T-cell (primary cell): ENCODE results near the gene GRHL3. TPM values are rescaled to one million over a fixed set of nuclear protein-coding genes. Genes with fewer than 3 reads are reported as not detected.

Experiments
- ATAC-seq, 4 experiments: fragments of 200-7000 bp in 3 of 4; fragments of 150-1000 bp in 1 of 4; cut with Tn5 transposase; replicated peaks in 1 of 4; 1 replicate in 3 of 4; 2 replicates in 1 of 4; pipeline ENCODE4 v1.10.0; 2021; ENCODE audit warnings: moderate library complexity in 3 of 4, mild to moderate bottlenecking in 2 of 4, moderate number of reproducible peaks in 1 of 4
- CTCF ChIA-PET, 2 donors: fragments of 300-600 bp; sonication (Branson Sonifier 250); formaldehyde crosslinking; loops; one replicate each; lab custom pipeline; 2022; ENCODE audit warnings: antibody characterized with exemption in 2 of 2; lab: Charles Lee
- POLR2A ChIA-PET, 2 donors: fragments of 300-600 bp; sonication (Branson Sonifier 250); formaldehyde crosslinking; loops; one replicate each; lab custom pipeline; 2022; ENCODE audit warnings: antibody characterized with exemption in 2 of 2; lab: Charles Lee
- DNase-seq, 35 experiments: peaks; one replicate each; pipeline versions ENCODE4 v3.0.0 to v3.0.0-alpha.2; 2013 to 2023
- H3K27ac ChIP-seq: one replicate; pipeline ENCODE4 v1.5.1; 2013; ENCODE audit warnings: low read length
- H3K27me3 ChIP-seq, 2 experiments: replicated peaks in 1 of 2; 1 replicate in 1 of 2; 2 replicates in 1 of 2; pipeline versions ENCODE4 v1.6.1 to v1.7.0; 2013; ENCODE audit warnings: low read length in 1 of 2, mixed read lengths in 1 of 2; ENCODE audit not compliant: control insufficient read depth in 2 of 2, insufficient read depth in 2 of 2; ENCODE audit errors: extremely low read depth in 1 of 2
- H3K36me3 ChIP-seq, 2 donors: 1 replicate in 1 of 2; 2 replicates in 1 of 2; pipeline versions ENCODE4 v1.6.1 to v1.7.0; 2013; ENCODE audit warnings: low read length in 1 of 2; ENCODE audit not compliant: control insufficient read depth in 2 of 2, insufficient read depth in 1 of 2; ENCODE audit errors: extremely low read depth in 1 of 2
- H3K4me1 ChIP-seq, 2 experiments: 1 replicate in 1 of 2; 2 replicates in 1 of 2; pipeline versions ENCODE4 v1.6.1 to v1.7.0; 2013; ENCODE audit warnings: low read length in 2 of 2, mixed read lengths in 1 of 2; ENCODE audit not compliant: insufficient read depth in 2 of 2, control insufficient read depth in 1 of 2; ENCODE audit errors: extremely low read depth in 1 of 2
- H3K4me3 ChIP-seq, 2 donors: 1 replicate in 1 of 2; 2 replicates in 1 of 2; pipeline versions ENCODE4 v1.5.1 to v1.7.0; 2013; ENCODE audit warnings: mild to moderate bottlenecking in 2 of 2, low read length in 1 of 2, moderate library complexity in 1 of 2; ENCODE audit not compliant: control insufficient read depth in 1 of 2; ENCODE audit errors: extremely low read depth in 1 of 2
- H3K9me3 ChIP-seq: 2 replicates; pipeline ENCODE4 v1.7.0; 2013
- H3K27ac Mint-ChIP-seq, 2 donors: one replicate each; pipeline ENCODE4 v1.8.0; 2020 to 2021; ENCODE audit warnings: mild to moderate bottlenecking in 2 of 2, mixed read lengths in 2 of 2
- H3K27me3 Mint-ChIP-seq, 2 donors: one replicate each; pipeline ENCODE4 v1.8.0; 2021 to 2022; ENCODE audit warnings: mixed read lengths in 2 of 2
- H3K36me3 Mint-ChIP-seq: one replicate; pipeline ENCODE4 v1.8.0; 2021; ENCODE audit warnings: mixed read lengths
- H3K4me1 Mint-ChIP-seq, 3 donors: one replicate each; pipeline ENCODE4 v1.8.0; 2020 to 2022; ENCODE audit warnings: mixed read lengths in 3 of 3, mild to moderate bottlenecking in 1 of 3
- H3K4me3 Mint-ChIP-seq, 3 donors: one replicate each; pipeline ENCODE4 v1.8.0; 2020 to 2022; ENCODE audit warnings: mild to moderate bottlenecking in 3 of 3, mixed read lengths in 3 of 3, moderate library complexity in 3 of 3
- H3K9me3 Mint-ChIP-seq, 3 donors: one replicate each; pipeline ENCODE4 v1.8.0; 2020 to 2022; ENCODE audit warnings: mixed read lengths in 3 of 3
- whole genome bisulfite sequencing: methylation state at CpG from one replicate; pipeline ENCODE4 v1.1.5; 2013; ENCODE audit warnings: missing lambda C conversion rate; ENCODE audit not compliant: insufficient coverage; 5-methylcytosine and 5-hydroxymethylcytosine counted together
- total RNA-seq, 35 experiments: library from RNA in 6 of 35; stranded (reverse) in 6 of 35; fragments of 120-200 nt in 1 of 35; gene quantifications; one replicate each; pipeline versions ENCODE4 v1.2.1 to v1.2.4 and lab custom pipeline; 2013 to 2026

The GRHL3 gene
- total RNA-seq, 5 donors from 2014 or later (not counting 1 experiment from before 2014, with no cell fraction given): not detected

DNA sequence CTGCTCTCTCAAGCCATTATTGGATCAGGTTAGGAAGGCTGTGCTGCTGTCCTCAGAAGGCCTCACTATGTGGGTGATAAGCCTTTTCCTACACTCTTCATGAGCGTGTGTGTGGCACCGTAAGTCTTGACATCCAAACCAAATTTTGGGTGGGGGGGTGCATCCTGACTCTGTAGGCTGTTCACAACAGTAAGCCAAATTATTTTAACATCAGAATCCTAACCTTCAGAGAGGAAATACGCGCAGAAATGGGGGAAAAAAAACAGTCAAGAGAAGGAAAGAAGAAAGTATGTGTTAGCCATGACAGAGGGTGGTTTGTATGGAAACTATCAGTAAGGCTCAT lies 73.4 kb downstream of the GRHL3 start:
- DNase-seq (no peak), ATAC-seq (no peak)
- peaks cover 11 to 22% of the 10 kb centered on the region in 2 experiments for H3K4me1 ChIP-seq
- no CpG with 5 or more reads among the region's 4 CpGs for WGBS
- H3K27me3 Mint-ChIP-seq: no peaks in the 10 kb centered on the region
- H3K9me3 ChIP-seq: no peaks in the 10 kb centered on the region
- peaks cover 4% of the 10 kb centered on the region for H3K36me3 Mint-ChIP-seq
- ChIA-PET CTCF (interaction anchor here (0.7 to 5.0 kb wide), 26 partner anchors 10 to 438 kb away, joined by 3 to 196 read pairs (median 6); partner anchors contain the start of genes IFNLR1 (in 1 of the 2), NIPAL3 (in 1 of the 2) and STPG1 (in 1 of the 2)), POLR2A (interaction anchor here in 1 of 2 donors (1.1 kb wide), 1 partner anchor 968 kb away, joined by 3 read pairs; no protein-coding TSS in a partner anchor)
- no peaks in the 10 kb centered on the region for H3K36me3 ChIP-seq
- no peaks in the 10 kb centered on the region for H3K27me3 ChIP-seq
- no peaks in the 10 kb centered on the region for H3K9me3 Mint-ChIP-seq
- H3K4me3 ChIP-seq: no peak overlapping the region
- H3K4me3 Mint-ChIP-seq: peak overlapping the region; percentile 68 to 83 (median 77)
- peaks cover 29 to 36% (median 30%) of the 10 kb centered on the region in 3 donors for H3K4me1 Mint-ChIP-seq
- H3K27ac Mint-ChIP-seq: peak overlapping the region; percentile 96 to 98
- H3K27ac ChIP-seq: peak overlapping the region; percentile 93

GRCh38 chr1:24392982-24393650 lies 74.0 kb downstream of the GRHL3 start:
- Mint-ChIP-seq H3K27ac (peak overlapping the region; percentile 96 to 98), H3K36me3 (peaks cover 4% of the 10 kb centered on the region), H3K9me3 (no peaks in the 10 kb centered on the region), H3K4me1 (peaks cover 29 to 36% (median 30%) of the 10 kb centered on the region in 3 donors), H3K27me3 (no peaks in the 10 kb centered on the region), H3K4me3 (peak overlapping the region in 1 of 3 donors; percentile 83)
- ATAC-seq (peak in 3 of 4 experiments; percentile 42 to 60 (median 48)), DNase-seq (peak in 1 of 35 experiments; percentile 27)
- no peak overlapping the region for H3K4me3 ChIP-seq
- 56% methylated on average over 2 of the region's 4 CpGs for WGBS
- POLR2A ChIA-PET: interaction anchor here (0.9 to 1.1 kb wide), 2 partner anchors 194 to 969 kb away, joined by 3 read pairs; no protein-coding TSS in a partner anchor
- no peaks in the 10 kb centered on the region for H3K36me3 ChIP-seq
- peak overlapping the region; percentile 93 for H3K27ac ChIP-seq
- CTCF ChIA-PET: interaction anchor here (0.6 to 5.0 kb wide), 27 partner anchors 11 to 529 kb away, joined by 3 to 196 read pairs (median 6); partner anchors contain the start of genes NIPAL3 (in 1 of the 2) and STPG1 (in 1 of the 2)
- no peaks in the 10 kb centered on the region for H3K9me3 ChIP-seq
- peaks cover 11 to 22% of the 10 kb centered on the region in 2 experiments for H3K4me1 ChIP-seq
- H3K27me3 ChIP-seq: no peaks in the 10 kb centered on the region

DNA sequence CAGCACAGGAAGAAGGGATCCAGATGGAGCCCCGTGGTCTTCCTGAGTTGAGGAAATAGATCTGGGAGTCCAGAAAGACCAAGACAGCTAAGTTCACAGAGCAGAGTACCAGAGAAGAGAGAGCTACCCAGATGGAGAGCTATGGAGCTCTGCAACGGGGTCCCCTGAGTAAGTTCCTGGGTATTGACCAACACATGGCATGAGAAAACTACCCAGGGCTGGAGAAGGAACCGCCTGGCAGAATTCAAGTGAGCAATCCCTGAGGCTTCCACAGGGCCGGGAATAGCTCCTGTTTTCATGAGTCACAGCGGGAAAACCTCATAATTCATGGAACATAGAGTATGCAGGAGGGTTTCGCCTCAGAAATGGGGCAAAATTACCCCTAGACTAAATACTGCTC lies 74.7 kb downstream of the GRHL3 start:
- peak overlapping the region; percentile 93 for H3K27ac ChIP-seq
- H3K27ac Mint-ChIP-seq: peak overlapping the region; percentile 96 to 98

DNA sequence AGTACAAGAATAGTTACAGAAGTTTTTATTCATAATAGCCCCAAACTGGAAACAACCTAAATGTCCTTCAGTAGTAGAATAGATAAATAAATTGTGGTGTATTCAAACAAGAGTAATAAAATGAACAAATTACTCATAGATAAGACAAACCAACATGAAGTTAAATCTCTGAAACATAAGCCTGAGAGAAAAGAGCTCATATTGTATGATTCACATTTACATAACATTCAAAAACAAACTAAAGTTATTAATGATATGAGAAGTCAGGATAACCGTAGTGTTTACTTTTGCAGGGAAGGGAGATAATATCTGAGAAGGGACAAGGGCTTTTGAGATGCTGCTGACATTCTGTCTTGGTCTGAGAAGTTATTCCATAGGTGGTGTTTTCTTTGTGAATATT lies 80.9 kb downstream of the GRHL3 start:
- Mint-ChIP-seq H3K4me3 (no peak overlapping the region), H3K27me3 (no peaks in the 10 kb centered on the region), H3K27ac (peak overlapping the region; percentile 4 to 40), H3K9me3 (no peaks in the 10 kb centered on the region), H3K4me1 (no peaks in the 10 kb centered on the region), H3K36me3 (peaks cover 15% of the 10 kb centered on the region)
- Histone ChIP-seq H3K4me3 (no peak overlapping the region), H3K36me3 (peaks cover 0 to 3% of the 10 kb centered on the region in 2 donors), H3K9me3 (no peaks in the 10 kb centered on the region), H3K4me1 (no peaks in the 10 kb centered on the region), H3K27ac (no peak overlapping the region), H3K27me3 (no peaks in the 10 kb centered on the region)
- CTCF ChIA-PET: interaction anchor here (0.6 to 1.6 kb wide), 5 partner anchors 9 to 772 kb away, joined by 3 to 13 read pairs (median 4); partner anchors contain the start of gene NIPAL3 (in 1 of the 2)
- POLR2A ChIA-PET: no interaction called here
- no peak for DNase-seq
- no CpG with 5 or more reads among the region's 1 CpG for WGBS
- ATAC-seq: no peak

More for the DNA sequence above, 74.7 kb downstream of the GRHL3 start:
- Histone ChIP-seq H3K27me3 (no peaks in the 10 kb centered on the region), H3K9me3 (no peaks in the 10 kb centered on the region), H3K4me1 (peaks cover 11 to 22% of the 10 kb centered on the region in 2 experiments), H3K4me3 (no peak overlapping the region), H3K36me3 (no peaks in the 10 kb centered on the region)
- DNase-seq (no peak), ATAC-seq (no peak)
- Mint-ChIP-seq H3K27me3 (no peaks in the 10 kb centered on the region), H3K9me3 (no peaks in the 10 kb centered on the region), H3K36me3 (peaks cover 4% of the 10 kb centered on the region), H3K4me3 (peak overlapping the region in 1 of 3 donors; percentile 83), H3K4me1 (peaks cover 29 to 36% (median 30%) of the 10 kb centered on the region in 3 donors)
- ChIA-PET POLR2A (interaction anchor here (0.5 to 1.1 kb wide), 3 partner anchors 195 to 970 kb away, joined by 3 read pairs; no protein-coding TSS in a partner anchor), CTCF (interaction anchor here (0.6 to 5.0 kb wide), 17 partner anchors 10 to 245 kb away, joined by 3 to 196 read pairs (median 4); partner anchors contain the start of gene NIPAL3 (in 1 of the 2))
- 84% methylated on average over 6 of the region's 6 CpGs for WGBS

- H3K36me3 ChIP-seq: peaks cover 0 to 3% of the 10 kb centered on the region in 2 donors
- Mint-ChIP-seq H3K27ac (no peak overlapping the region), H3K4me3 (no peak overlapping the region), H3K9me3 (peaks cover 0 to 6% (median 3%) of the 10 kb centered on the region in 3 donors), H3K27me3 (no peaks in the 10 kb centered on the region), H3K4me1 (no peaks in the 10 kb centered on the region), H3K36me3 (peaks cover 19% of the 10 kb centered on the region)
- ChIA-PET POLR2A (no interaction called here), CTCF (interaction anchor here in 1 of 2 donors (0.6 to 2.6 kb wide), 5 partner anchors 9 to 199 kb away, joined by 3 to 12 read pairs (median 5); partner anchors contain the start of genes NIPAL3 and STPG1)
- WGBS: no CpG with 5 or more reads among the region's 4 CpGs
- no peaks in the 10 kb centered on the region for H3K27me3 ChIP-seq
- H3K27ac ChIP-seq: no peak overlapping the region
- ATAC-seq (no peak), DNase-seq (no peak)
- no peaks in the 10 kb centered on the region for H3K4me1 ChIP-seq
- H3K4me3 ChIP-seq: no peak overlapping the region
- H3K9me3 ChIP-seq: peaks cover 3% of the 10 kb centered on the region
These were observed 84.6 kb downstream of the GRHL3 start for GRCh38 chr1:24403806-24404205.
